Measurements from ENCODE around the gene NSUN6. TPM values are rescaled to one million over a fixed set of nuclear protein-coding genes. Genes with fewer than 3 reads are reported as not detected.
A peak's percentile ranks its signal among the peaks of the same experiment; 100 is the strongest.

The NSUN6 gene
- total RNA-seq, 2 experiments from 2014 or later: 23.2 to 27.2 TPM

GRCh38 chr10:18607503-18608378 lies 43.6 kb downstream of the NSUN6 start:
- H3K36me3 ChIP-seq (ENCODE audit: insufficient read depth, low read length): peaks cover 84% of the 10 kb centered on the region
- no peak overlapping the region for H2AFZ ChIP-seq (ENCODE audit: low read length)
- H3K27ac ChIP-seq (ENCODE audit: low read depth, low read length, poor library complexity, severe bottlenecking): no peak overlapping the region
- no peaks in the 10 kb centered on the region for H3K9me3 ChIP-seq (ENCODE audit: low read length)
- H3K4me2 ChIP-seq (ENCODE audit: low read length): no peak overlapping the region
- H4K20me1 ChIP-seq (ENCODE audit: insufficient read depth, low read length): no peaks in the 10 kb centered on the region
- no peaks in the 10 kb centered on the region for H3K9me2 ChIP-seq (ENCODE audit: insufficient read depth, low read length)
- CTCF ChIA-PET (ENCODE audit: unreplicated experiment): no interaction called here
- POLR2A ChIA-PET: interaction anchor here (0.7 kb wide), 1 partner anchor 10 kb away, joined by 3 read pairs; no protein-coding TSS in a partner anchor
- intact Hi-C loops (cut with micrococcal nuclease; ENCODE audit: unreplicated experiment): no loop called here
- TF ChIP-seq EZH2phosphoT487 (IDR thresholded peaks at IDR 0.05; ENCODE audit: borderline replicate concordance, low read depth, low read length): no peak
- no peak for TF ChIP-seq CTCF (conservative IDR thresholded peaks at IDR 0.05; ENCODE audit: low read length)
- no peaks in the 10 kb centered on the region for H3K4me1 ChIP-seq (ENCODE audit: insufficient read depth, low read length, poor library complexity, severe bottlenecking)
- no peaks in the 10 kb centered on the region for H3K79me2 ChIP-seq (ENCODE audit: insufficient read depth, low read depth, low read length)
- no TSS peak for BruUV-seq (replicated peaks)
- DNase-seq (ENCODE audit: low spot score): peak; percentile 4
- H3K4me3 ChIP-seq (ENCODE audit: low read depth, low read length, poor library complexity, severe bottlenecking): no peak overlapping the region

- TF ChIP-seq CTCF (conservative IDR thresholded peaks at IDR 0.05; ENCODE audit: low read length) (no peak), EZH2phosphoT487 (IDR thresholded peaks at IDR 0.05; ENCODE audit: borderline replicate concordance, low read depth, low read length) (no peak)
- intact Hi-C loops (cut with micrococcal nuclease; ENCODE audit: unreplicated experiment): no loop called here
- no peak overlapping the region for H3K4me2 ChIP-seq (ENCODE audit: low read length)
- ChIA-PET CTCF (ENCODE audit: unreplicated experiment) (no interaction called here), POLR2A (interaction anchor here (0.9 kb wide), 1 partner anchor 8 kb away, joined by 3 read pairs; no protein-coding TSS in a partner anchor)
- no peaks in the 10 kb centered on the region for H3K4me1 ChIP-seq (ENCODE audit: insufficient read depth, low read length, poor library complexity, severe bottlenecking)
- H3K9me3 ChIP-seq (ENCODE audit: low read length): no peaks in the 10 kb centered on the region
- H3K36me3 ChIP-seq (ENCODE audit: insufficient read depth, low read length): peaks cover 76% of the 10 kb centered on the region
- DNase-seq (ENCODE audit: low spot score): no peak
- no peak overlapping the region for H2AFZ ChIP-seq (ENCODE audit: low read length)
- H3K79me2 ChIP-seq (ENCODE audit: insufficient read depth, low read depth, low read length): no peaks in the 10 kb centered on the region
- no peak overlapping the region for H3K4me3 ChIP-seq (ENCODE audit: low read depth, low read length, poor library complexity, severe bottlenecking)
- H4K20me1 ChIP-seq (ENCODE audit: insufficient read depth, low read length): no peaks in the 10 kb centered on the region
- H3K27ac ChIP-seq (ENCODE audit: low read depth, low read length, poor library complexity, severe bottlenecking): no peak overlapping the region
- BruUV-seq (replicated peaks): no TSS peak
- no peaks in the 10 kb centered on the region for H3K9me2 ChIP-seq (ENCODE audit: insufficient read depth, low read length)
Measured at GRCh38 chr10:18606051-18606695, 45.2 kb downstream of the NSUN6 start.

Data from OCI-LY7 (cell line).